ENCODE measurements around the gene SDCCAG8.

Gene SDCCAG8

GRCh38 chr1:243525085-243525487, 269.2 kb downstream of the SDCCAG8 start:
- Histone ChIP-seq H3K9ac (ENCODE audit: low read length in 2 of 2) (no peak overlapping the region), H3K36me3 (ENCODE audit: control insufficient read depth in 2 of 2, insufficient read depth in 2 of 2, low read length in 2 of 2) (no peaks in the 10 kb centered on the region), H3K27ac (ENCODE audit: low read length) (no peak overlapping the region), H3K4me1 (ENCODE audit: control insufficient read depth, insufficient read depth, low read length) (no peaks in the 10 kb centered on the region), H3K9me3 (ENCODE audit: control insufficient read depth in 2 of 2, low read length in 2 of 2) (no peaks in the 10 kb centered on the region), H3K27me3 (ENCODE audit: control insufficient read depth in 1 of 2, insufficient read depth in 2 of 2, low read length in 2 of 2) (no peaks in the 10 kb centered on the region), H3K4me3 (ENCODE audit: low read length in 2 of 2) (no peak overlapping the region)

- Histone ChIP-seq H3K27ac (ENCODE audit: low read length) (no peak overlapping the region), H3K27me3 (ENCODE audit: control insufficient read depth in 1 of 2, insufficient read depth in 2 of 2, low read length in 2 of 2) (no peaks in the 10 kb centered on the region), H3K36me3 (ENCODE audit: control insufficient read depth in 2 of 2, insufficient read depth in 2 of 2, low read length in 2 of 2) (no peaks in the 10 kb centered on the region), H3K9ac (ENCODE audit: low read length in 2 of 2) (no peak overlapping the region), H3K4me3 (ENCODE audit: low read length in 2 of 2) (no peak overlapping the region), H3K4me1 (ENCODE audit: control insufficient read depth, insufficient read depth, low read length) (no peaks in the 10 kb centered on the region), H3K9me3 (ENCODE audit: control insufficient read depth in 2 of 2, low read length in 2 of 2) (no peaks in the 10 kb centered on the region)
Measured at GRCh38 chr1:243526180-243526579, 270.3 kb downstream of the SDCCAG8 start.

- Histone ChIP-seq H3K27me3 (ENCODE audit: control insufficient read depth in 1 of 2, insufficient read depth in 2 of 2, low read length in 2 of 2) (no peaks in the 10 kb centered on the region), H3K4me3 (ENCODE audit: low read length in 2 of 2) (no peak overlapping the region), H3K27ac (ENCODE audit: low read length) (no peak overlapping the region), H3K9me3 (ENCODE audit: control insufficient read depth in 2 of 2, low read length in 2 of 2) (no peaks in the 10 kb centered on the region), H3K36me3 (ENCODE audit: control insufficient read depth in 2 of 2, insufficient read depth in 2 of 2, low read length in 2 of 2) (no peaks in the 10 kb centered on the region), H3K9ac (ENCODE audit: low read length in 2 of 2) (no peak overlapping the region), H3K4me1 (ENCODE audit: control insufficient read depth, insufficient read depth, low read length) (no peaks in the 10 kb centered on the region)
Measured at GRCh38 chr1:243528459-243529121, 272.7 kb downstream of the SDCCAG8 start.

- no peak overlapping the region for H3K9ac ChIP-seq (ENCODE audit: low read length in 2 of 2)
- no peaks in the 10 kb centered on the region for H3K27me3 ChIP-seq (ENCODE audit: control insufficient read depth in 1 of 2, insufficient read depth in 2 of 2, low read length in 2 of 2)
- H3K4me1 ChIP-seq (ENCODE audit: control insufficient read depth, insufficient read depth, low read length), result no peaks in the 10 kb centered on the region
- no peak overlapping the region for H3K27ac ChIP-seq (ENCODE audit: low read length)
- no peak overlapping the region for H3K4me3 ChIP-seq (ENCODE audit: low read length in 2 of 2)
- no peaks in the 10 kb centered on the region for H3K36me3 ChIP-seq (ENCODE audit: control insufficient read depth in 2 of 2, insufficient read depth in 2 of 2, low read length in 2 of 2)
- H3K9me3 ChIP-seq (ENCODE audit: control insufficient read depth in 2 of 2, low read length in 2 of 2), result no peaks in the 10 kb centered on the region
Measured at GRCh38 chr1:243529512-243529911, 273.7 kb downstream of the SDCCAG8 start.

- no peaks in the 10 kb centered on the region for H3K4me1 ChIP-seq (ENCODE audit: control insufficient read depth, insufficient read depth, low read length)
- no peak overlapping the region for H3K27ac ChIP-seq (ENCODE audit: low read length)
- no peaks in the 10 kb centered on the region for H3K9me3 ChIP-seq (ENCODE audit: control insufficient read depth in 2 of 2, low read length in 2 of 2)
- H3K4me3 ChIP-seq (ENCODE audit: low read length in 2 of 2), result no peak overlapping the region
- H3K27me3 ChIP-seq (ENCODE audit: control insufficient read depth in 1 of 2, insufficient read depth in 2 of 2, low read length in 2 of 2), result no peaks in the 10 kb centered on the region
- H3K36me3 ChIP-seq (ENCODE audit: control insufficient read depth in 2 of 2, insufficient read depth in 2 of 2, low read length in 2 of 2), result no peaks in the 10 kb centered on the region
- H3K9ac ChIP-seq (ENCODE audit: low read length in 2 of 2), result no peak overlapping the region
Measured at GRCh38 chr1:243535014-243535413, 279.2 kb downstream of the SDCCAG8 start.

GRCh38 chr1:243539636-243540035, 283.8 kb downstream of the SDCCAG8 start:
- Histone ChIP-seq H3K4me3 (ENCODE audit: low read length in 2 of 2) (no peak overlapping the region), H3K36me3 (ENCODE audit: control insufficient read depth in 2 of 2, insufficient read depth in 2 of 2, low read length in 2 of 2) (peaks cover 7% of the 10 kb centered on the region in 2 donors), H3K27ac (ENCODE audit: low read length) (no peak overlapping the region), H3K9ac (ENCODE audit: low read length in 2 of 2) (no peak overlapping the region), H3K4me1 (ENCODE audit: control insufficient read depth, insufficient read depth, low read length) (no peaks in the 10 kb centered on the region), H3K9me3 (ENCODE audit: control insufficient read depth in 2 of 2, low read length in 2 of 2) (no peaks in the 10 kb centered on the region), H3K27me3 (ENCODE audit: control insufficient read depth in 1 of 2, insufficient read depth in 2 of 2, low read length in 2 of 2) (no peaks in the 10 kb centered on the region)

GRCh38 chr1:243542739-243543415, 287.0 kb downstream of the SDCCAG8 start:
- no peaks in the 10 kb centered on the region for H3K9me3 ChIP-seq (ENCODE audit: control insufficient read depth in 2 of 2, low read length in 2 of 2)
- no peaks in the 10 kb centered on the region for H3K27me3 ChIP-seq (ENCODE audit: control insufficient read depth in 1 of 2, insufficient read depth in 2 of 2, low read length in 2 of 2)
- H3K4me1 ChIP-seq (ENCODE audit: control insufficient read depth, insufficient read depth, low read length), result no peaks in the 10 kb centered on the region
- no peak overlapping the region for H3K4me3 ChIP-seq (ENCODE audit: low read length in 2 of 2)
- H3K36me3 ChIP-seq (ENCODE audit: control insufficient read depth in 2 of 2, insufficient read depth in 2 of 2, low read length in 2 of 2), result peaks cover 7% of the 10 kb centered on the region in 2 donors
- no peak overlapping the region for H3K9ac ChIP-seq (ENCODE audit: low read length in 2 of 2)
- H3K27ac ChIP-seq (ENCODE audit: low read length), result no peak overlapping the region

- H3K36me3 ChIP-seq (ENCODE audit: control insufficient read depth in 2 of 2, insufficient read depth in 2 of 2, low read length in 2 of 2), result peaks cover 7% of the 10 kb centered on the region in 2 donors
- no peak overlapping the region for H3K9ac ChIP-seq (ENCODE audit: low read length in 2 of 2)
- no peak overlapping the region for H3K4me3 ChIP-seq (ENCODE audit: low read length in 2 of 2)
- H3K4me1 ChIP-seq (ENCODE audit: control insufficient read depth, insufficient read depth, low read length), result no peaks in the 10 kb centered on the region
- H3K27me3 ChIP-seq (ENCODE audit: control insufficient read depth in 1 of 2, insufficient read depth in 2 of 2, low read length in 2 of 2), result no peaks in the 10 kb centered on the region
- H3K9me3 ChIP-seq (ENCODE audit: control insufficient read depth in 2 of 2, low read length in 2 of 2), result no peaks in the 10 kb centered on the region
- H3K27ac ChIP-seq (ENCODE audit: low read length), result no peak overlapping the region
Measured at GRCh38 chr1:243543501-243543900, 287.7 kb downstream of the SDCCAG8 start.

- H3K27ac ChIP-seq (ENCODE audit: low read length), result no peak overlapping the region
- H3K4me3 ChIP-seq (ENCODE audit: low read length in 2 of 2), result no peak overlapping the region
- no peak overlapping the region for H3K9ac ChIP-seq (ENCODE audit: low read length in 2 of 2)
- no peaks in the 10 kb centered on the region for H3K4me1 ChIP-seq (ENCODE audit: control insufficient read depth, insufficient read depth, low read length)
- no peaks in the 10 kb centered on the region for H3K27me3 ChIP-seq (ENCODE audit: control insufficient read depth in 1 of 2, insufficient read depth in 2 of 2, low read length in 2 of 2)
- H3K9me3 ChIP-seq (ENCODE audit: control insufficient read depth in 2 of 2, low read length in 2 of 2), result no peaks in the 10 kb centered on the region
- H3K36me3 ChIP-seq (ENCODE audit: control insufficient read depth in 2 of 2, insufficient read depth in 2 of 2, low read length in 2 of 2), result peaks cover 7% of the 10 kb centered on the region in 2 donors
Measured at GRCh38 chr1:243546457-243546856, 290.6 kb downstream of the SDCCAG8 start.

- no peaks in the 10 kb centered on the region for H3K9me3 ChIP-seq (ENCODE audit: control insufficient read depth in 2 of 2, low read length in 2 of 2)
- H3K4me3 ChIP-seq (ENCODE audit: low read length in 2 of 2), result no peak overlapping the region
- peaks cover 7% of the 10 kb centered on the region in 2 donors for H3K36me3 ChIP-seq (ENCODE audit: control insufficient read depth in 2 of 2, insufficient read depth in 2 of 2, low read length in 2 of 2)
- no peak overlapping the region for H3K9ac ChIP-seq (ENCODE audit: low read length in 2 of 2)
- no peak overlapping the region for H3K27ac ChIP-seq (ENCODE audit: low read length)
- H3K27me3 ChIP-seq (ENCODE audit: control insufficient read depth in 1 of 2, insufficient read depth in 2 of 2, low read length in 2 of 2), result no peaks in the 10 kb centered on the region
- H3K4me1 ChIP-seq (ENCODE audit: control insufficient read depth, insufficient read depth, low read length), result no peaks in the 10 kb centered on the region
Measured at GRCh38 chr1:243547891-243548290, 292.1 kb downstream of the SDCCAG8 start.

- Histone ChIP-seq H3K27me3 (ENCODE audit: control insufficient read depth in 1 of 2, insufficient read depth in 2 of 2, low read length in 2 of 2) (no peaks in the 10 kb centered on the region), H3K4me3 (ENCODE audit: low read length in 2 of 2) (no peak overlapping the region)
Measured at GRCh38 chr1:243548516-243548915, 292.7 kb downstream of the SDCCAG8 start.

More at GRCh38 chr1:243548516-243548915, 292.7 kb downstream of the SDCCAG8 start:
- no peaks in the 10 kb centered on the region for H3K9me3 ChIP-seq (ENCODE audit: control insufficient read depth in 2 of 2, low read length in 2 of 2)
- H3K36me3 ChIP-seq (ENCODE audit: control insufficient read depth in 2 of 2, insufficient read depth in 2 of 2, low read length in 2 of 2), result peaks cover 3 to 7% of the 10 kb centered on the region in 2 donors
- no peak overlapping the region for H3K9ac ChIP-seq (ENCODE audit: low read length in 2 of 2)
- no peak overlapping the region for H3K27ac ChIP-seq (ENCODE audit: low read length)
- H3K4me1 ChIP-seq (ENCODE audit: control insufficient read depth, insufficient read depth, low read length), result no peaks in the 10 kb centered on the region

All from stomach smooth muscle (tissue), 2 donors.